Cortex of kidney (tissue), 1 donor: ENCODE data around the gene ATP5ME.
"Not testable (repeated sequence)": the region's sequence is repeated elsewhere in the genome, so short reads cannot be mapped to it uniquely, and the experiment has no call there.

Source experiments
- DNase-seq: peaks from one replicate; lab custom pipeline; 2025; lab: John Stamatoyannopoulos, UW

Gene ATP5ME, protein sequence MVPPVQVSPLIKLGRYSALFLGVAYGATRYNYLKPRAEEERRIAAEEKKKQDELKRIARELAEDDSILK

GRCh38 chr4:674172-675035 is at the start of gene ATP5ME, which contains the start of gene MYL5:
Gene ATP5ME (minus strand): TSS chr4:674276. CDS start chr4:674247, 29 bp downstream.
Gene MYL5 (plus strand): TSS chr4:674542. CDS start chr4:678027, 3,485 bp downstream.
- peak; percentile 58 for DNase-seq

- DNase-seq: no peak
These were observed 48.8 kb upstream of the ATP5ME start for GRCh38 chr4:722851-723360.

- no peak for DNase-seq
These were observed 48.2 kb upstream of the ATP5ME start for GRCh38 chr4:722169-722725.

GRCh38 chr4:721261-722168 is 47.4 kb upstream of the ATP5ME start:
- DNase-seq: no peak

DNA sequence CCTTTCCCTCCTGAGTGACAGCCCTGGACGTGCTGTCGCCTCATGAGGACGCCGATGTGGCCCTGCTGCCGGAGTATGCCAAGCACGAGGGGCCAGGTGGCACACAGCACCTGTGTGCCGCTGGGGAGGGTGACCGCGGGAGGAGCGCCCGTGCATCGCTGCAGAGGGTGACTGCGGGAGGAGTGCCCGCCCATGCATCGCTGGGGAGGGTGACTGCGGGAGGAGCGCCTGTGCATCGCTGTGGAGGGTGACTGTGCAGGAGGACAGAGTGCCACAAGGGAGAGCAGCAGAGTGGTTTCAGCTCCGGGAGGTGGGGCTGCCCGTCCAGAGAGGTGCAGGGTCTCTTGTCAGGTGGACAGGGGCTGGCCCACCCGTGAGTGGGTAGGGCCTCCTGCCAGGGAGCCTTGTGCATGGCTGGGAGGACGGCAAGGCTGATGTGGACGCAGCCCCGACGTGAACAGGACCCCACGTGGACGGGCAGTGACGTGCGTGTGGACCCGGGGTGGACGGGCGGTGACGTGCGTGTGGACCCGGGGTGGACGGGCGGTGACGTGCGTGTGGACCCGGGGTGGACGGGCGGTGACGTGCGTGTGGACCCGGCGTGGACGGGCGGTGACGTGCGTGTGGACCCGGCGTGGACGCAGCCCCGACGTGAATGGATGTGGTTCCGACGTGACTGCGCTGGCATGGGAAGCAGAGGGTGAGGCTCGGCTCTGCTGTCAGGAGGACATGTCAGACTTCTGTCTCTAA is 46.2 kb upstream of the ATP5ME start:
- DNase-seq: no peak

DNA sequence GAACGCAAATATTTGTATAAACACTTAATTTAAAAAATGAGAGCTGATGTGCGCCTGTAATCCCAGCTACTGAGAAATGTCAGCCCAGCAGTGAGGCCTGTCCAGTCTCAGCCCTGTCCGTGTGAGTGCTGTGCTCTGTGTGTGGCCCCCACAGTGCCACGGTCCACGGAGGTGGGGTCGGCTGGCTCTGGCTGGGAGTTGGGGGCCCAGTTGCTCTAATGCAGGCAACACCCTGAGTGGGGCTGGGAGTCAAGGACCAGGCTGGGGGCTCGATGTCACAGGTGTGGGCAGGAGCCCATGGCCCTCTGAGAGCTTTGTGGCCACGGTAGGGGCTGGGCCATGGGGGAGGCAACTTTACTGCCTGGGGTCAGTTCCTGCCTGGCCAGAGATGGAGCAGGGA is 44.4 kb upstream of the ATP5ME start:
- no peak for DNase-seq

DNA sequence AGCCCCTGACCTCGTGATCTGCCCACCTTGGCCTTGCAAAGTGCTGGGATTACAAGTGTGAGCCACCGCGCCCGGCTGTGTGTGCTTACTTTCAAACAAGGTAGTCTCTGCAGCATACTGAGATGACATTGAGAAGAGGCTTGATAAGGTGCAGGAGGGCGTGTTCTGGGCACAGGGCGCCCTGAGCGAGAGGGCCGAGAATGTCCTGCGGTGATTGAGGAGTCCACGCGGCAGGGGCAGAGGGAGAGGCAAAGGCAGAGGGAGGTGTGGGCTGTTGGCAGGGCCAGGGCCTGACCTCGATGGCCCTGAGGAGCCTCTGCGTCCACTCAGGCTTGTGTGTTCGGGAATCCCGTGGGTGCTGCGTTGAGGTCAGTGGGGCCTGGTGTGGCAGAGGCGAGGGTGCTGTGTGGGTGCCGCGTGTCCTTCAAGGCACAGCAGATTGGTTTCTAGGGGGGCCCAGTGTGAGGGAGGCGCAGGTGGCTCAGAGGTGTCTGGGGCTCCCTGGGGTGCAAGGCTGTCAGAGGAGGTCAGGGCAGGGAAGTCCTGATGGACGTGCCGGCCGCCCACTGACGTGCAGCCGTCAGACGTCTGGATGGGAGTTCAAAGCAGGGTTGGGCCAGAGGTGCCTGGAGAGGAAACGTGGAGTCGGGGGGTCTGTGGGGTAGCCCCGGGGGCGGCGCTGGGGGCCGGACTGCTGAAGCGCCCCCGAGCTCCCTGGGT is 43.7 kb upstream of the ATP5ME start:
- no peak for DNase-seq

- no peak for DNase-seq
These were observed 40.0 kb upstream of the ATP5ME start for GRCh38 chr4:714087-714486.

- DNase-seq: no peak
These were observed 39.0 kb upstream of the ATP5ME start for GRCh38 chr4:712916-713632.

- DNase-seq: no peak
These were observed 38.0 kb upstream of the ATP5ME start for GRCh38 chr4:712093-712492.

DNA sequence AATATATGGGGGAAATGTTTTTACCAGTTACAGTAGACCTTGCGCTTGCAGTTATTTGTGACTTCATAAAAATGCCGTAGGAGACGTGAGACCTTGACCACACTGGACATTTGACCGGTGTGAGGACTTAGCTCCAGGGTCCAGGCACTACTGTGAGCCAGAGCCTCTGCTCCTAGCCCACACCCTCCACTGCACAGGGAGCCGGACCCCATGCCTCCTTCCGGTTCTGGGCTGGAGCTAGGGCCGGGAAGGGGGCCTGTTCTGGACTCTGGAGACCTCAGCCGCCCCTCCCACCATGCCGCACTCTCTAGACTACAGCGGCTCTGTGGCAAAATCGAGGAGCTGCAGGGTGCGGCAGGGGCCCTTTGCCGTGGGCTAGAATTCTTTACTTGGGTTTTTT is 36.8 kb upstream of the ATP5ME start:
- DNase-seq: no peak

DNA sequence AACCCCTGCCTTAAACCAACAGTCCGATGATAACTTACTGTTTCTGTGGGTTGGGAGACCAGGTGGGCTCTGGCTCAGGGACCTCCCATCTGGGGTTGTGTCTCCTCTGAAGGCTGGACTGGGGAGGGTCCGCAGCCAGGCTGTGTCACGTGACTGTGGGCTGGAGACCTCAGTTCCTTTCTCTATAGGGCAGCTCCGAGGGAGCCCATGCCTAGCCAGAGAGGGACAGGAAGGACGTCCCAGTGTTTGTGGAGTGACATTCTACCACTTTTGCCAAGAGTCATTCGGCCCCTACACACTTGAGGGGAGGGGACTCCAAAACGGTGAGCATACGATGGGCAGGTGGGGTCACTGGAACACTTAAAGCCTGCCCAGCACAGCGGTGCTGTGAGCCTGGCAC is 36.0 kb upstream of the ATP5ME start:
- no peak for DNase-seq

DNA sequence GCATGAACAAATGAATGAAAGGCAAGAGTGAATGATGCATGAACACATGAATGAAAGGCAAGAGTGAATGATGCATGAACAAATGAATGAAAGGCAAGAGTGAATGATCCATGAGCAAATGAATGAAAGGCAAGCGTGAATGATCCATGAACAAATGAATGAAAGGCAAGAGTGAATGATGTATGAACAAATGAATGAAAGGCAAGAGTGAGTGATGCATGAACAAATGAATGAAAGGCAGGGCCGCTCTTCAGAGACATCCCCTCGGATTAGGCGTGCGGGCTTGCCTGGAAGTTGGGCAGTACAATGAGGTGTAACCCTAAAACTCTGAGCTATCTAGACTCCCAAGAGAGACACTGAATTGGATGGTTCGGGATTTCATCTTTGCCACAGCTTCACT is 35.3 kb upstream of the ATP5ME start:
- no peak for DNase-seq

GRCh38 chr4:708631-708933 is 34.5 kb upstream of the ATP5ME start:
- DNase-seq: no peak

- DNase-seq: no peak
These were observed 34.0 kb upstream of the ATP5ME start for GRCh38 chr4:707929-708630.

GRCh38 chr4:706834-707598 is 32.9 kb upstream of the ATP5ME start:
- no peak for DNase-seq

GRCh38 chr4:706083-706633 is 32.1 kb upstream of the ATP5ME start:
- not testable (repeated sequence) for DNase-seq

- DNase-seq: peak; percentile 53
These were observed 31.4 kb upstream of the ATP5ME start, which contains the start of gene PCGF3 for GRCh38 chr4:705278-706082. Gene PCGF3 (plus strand): TSS chr4:705832. CDS start chr4:733681, 27,849 bp downstream.
